Panc1 (cell line): Measurements from ENCODE around the gene SSR3.

Experiments used
- CTCF ChIP-seq: fragments of 450-650 bp; IDR thresholded peaks from 2 replicates; pipeline ENCODE4 v1.5.1; 2017; ENCODE audit warnings: mild to moderate bottlenecking
- POLR2AphosphoS5 ChIP-seq: IDR thresholded peaks from 2 replicates; pipeline ENCODE4 v1.6.1; 2012; ENCODE audit warnings: mild to moderate bottlenecking, low read depth, low read length, moderate library complexity
- TF ChIP-seq, protein P1 (sequence below), 2 experiments: IDR thresholded peaks; 2 replicates each; pipeline ENCODE4 v1.6.1; 2011 to 2012; ENCODE audit warnings: low read depth in 2 of 2, control low read depth in 1 of 2, low read length in 1 of 2, mild to moderate bottlenecking in 1 of 2, moderate library complexity in 1 of 2; ENCODE audit not compliant: insufficient read depth in 1 of 2

- TF ChIP-seq CTCF (no peak), POLR2AphosphoS5 (no peak)
- TF ChIP-seq, protein P1, sequence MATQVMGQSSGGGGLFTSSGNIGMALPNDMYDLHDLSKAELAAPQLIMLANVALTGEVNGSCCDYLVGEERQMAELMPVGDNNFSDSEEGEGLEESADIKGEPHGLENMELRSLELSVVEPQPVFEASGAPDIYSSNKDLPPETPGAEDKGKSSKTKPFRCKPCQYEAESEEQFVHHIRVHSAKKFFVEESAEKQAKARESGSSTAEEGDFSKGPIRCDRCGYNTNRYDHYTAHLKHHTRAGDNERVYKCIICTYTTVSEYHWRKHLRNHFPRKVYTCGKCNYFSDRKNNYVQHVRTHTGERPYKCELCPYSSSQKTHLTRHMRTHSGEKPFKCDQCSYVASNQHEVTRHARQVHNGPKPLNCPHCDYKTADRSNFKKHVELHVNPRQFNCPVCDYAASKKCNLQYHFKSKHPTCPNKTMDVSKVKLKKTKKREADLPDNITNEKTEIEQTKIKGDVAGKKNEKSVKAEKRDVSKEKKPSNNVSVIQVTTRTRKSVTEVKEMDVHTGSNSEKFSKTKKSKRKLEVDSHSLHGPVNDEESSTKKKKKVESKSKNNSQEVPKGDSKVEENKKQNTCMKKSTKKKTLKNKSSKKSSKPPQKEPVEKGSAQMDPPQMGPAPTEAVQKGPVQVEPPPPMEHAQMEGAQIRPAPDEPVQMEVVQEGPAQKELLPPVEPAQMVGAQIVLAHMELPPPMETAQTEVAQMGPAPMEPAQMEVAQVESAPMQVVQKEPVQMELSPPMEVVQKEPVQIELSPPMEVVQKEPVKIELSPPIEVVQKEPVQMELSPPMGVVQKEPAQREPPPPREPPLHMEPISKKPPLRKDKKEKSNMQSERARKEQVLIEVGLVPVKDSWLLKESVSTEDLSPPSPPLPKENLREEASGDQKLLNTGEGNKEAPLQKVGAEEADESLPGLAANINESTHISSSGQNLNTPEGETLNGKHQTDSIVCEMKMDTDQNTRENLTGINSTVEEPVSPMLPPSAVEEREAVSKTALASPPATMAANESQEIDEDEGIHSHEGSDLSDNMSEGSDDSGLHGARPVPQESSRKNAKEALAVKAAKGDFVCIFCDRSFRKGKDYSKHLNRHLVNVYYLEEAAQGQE (IDR thresholded peaks at IDR 0.05; ENCODE audit: insufficient read depth in 1 of 2, low read depth in 2 of 2, low read length in 1 of 2): no peak
Observed at GRCh38 chr3:156601497-156601896, 46.6 kb upstream of the SSR3 start.
